HG02610 (cell line): ENCODE data around the gene HYDIN.

ENCODE experiments used
- ATAC-seq: cut with Tn5 transposase; IDR thresholded peaks from one replicate; pipeline ENCODE4 v1.9.1; 2021; ENCODE audit warnings: mild to moderate bottlenecking, moderate library complexity; ENCODE audit not compliant: unreplicated experiment

HYDIN gene

GRCh38 chr16:70769131-70769530 lies 461.4 kb downstream of the HYDIN start:
- ATAC-seq = no peak

GRCh38 chr16:70768203-70768580 lies 462.3 kb downstream of the HYDIN start:
- ATAC-seq = no peak

GRCh38 chr16:70767377-70768202 lies 462.9 kb downstream of the HYDIN start:
- no peak for ATAC-seq

- no peak for ATAC-seq
Observed at GRCh38 chr16:70766658-70767057, 463.9 kb downstream of the HYDIN start.

- no peak for ATAC-seq
Observed at GRCh38 chr16:70766176-70766575, 464.3 kb downstream of the HYDIN start.

- no peak for ATAC-seq
Observed at GRCh38 chr16:70765491-70765890, 465.0 kb downstream of the HYDIN start.

GRCh38 chr16:70764632-70765031 lies 465.9 kb downstream of the HYDIN start:
- ATAC-seq = no peak

GRCh38 chr16:70760221-70760620 lies 470.3 kb downstream of the HYDIN start:
- ATAC-seq = no peak

- no peak for ATAC-seq
Observed at GRCh38 chr16:70759666-70760065, 470.9 kb downstream of the HYDIN start.

- ATAC-seq = no peak
Observed at GRCh38 chr16:70758786-70759185, 471.7 kb downstream of the HYDIN start.
